Measurements from ENCODE around the gene YWHAH. TPM values are rescaled to one million over a fixed set of nuclear protein-coding genes. Genes with fewer than 3 reads are reported as not detected.

The YWHAH gene
- total and polyA plus RNA-seq, 2 of the 8 experiments (the other 6 are each of a cell fraction or from before 2014, with no cell fraction given) = 146 to 247 TPM

- no peak overlapping the region for H2AFZ ChIP-seq (ENCODE audit: low read length)
- peaks cover 6% of the 10 kb centered on the region; the same call in 1 of the 2 replicates for H3K23me2 ChIP-seq (ENCODE audit: low read depth, low read length)
- DNase-seq (ENCODE audit: low read depth in 1 of 2, low spot score in 2 of 2) = no peak
- TF ChIP-seq KDM5A (IDR thresholded peaks at IDR 0.05; ENCODE audit: low read length) = no peak
- no peak for TF ChIP-seq RXRA (IDR thresholded peaks at IDR 0.05; ENCODE audit: insufficient read depth, low read depth, low read length)
- no peak for TF ChIP-seq BACH1 (IDR thresholded peaks at IDR 0.05; ENCODE audit: low read length)
- no peak for TF ChIP-seq ATF3 (IDR thresholded peaks at IDR 0.05; ENCODE audit: insufficient read depth, low read depth, low read length)
- TF ChIP-seq FOSL1 (IDR thresholded peaks at IDR 0.05; ENCODE audit: insufficient read depth, low read depth, low read length) = no peak
- no peak for TF ChIP-seq E2F6 (IDR thresholded peaks at IDR 0.05)
- no peak for TF ChIP-seq JUN (IDR thresholded peaks at IDR 0.05; ENCODE audit: low read depth, low read length)
- no peak for TF ChIP-seq HDAC2 (IDR thresholded peaks at IDR 0.05; ENCODE audit: borderline replicate concordance in 1 of 2, low read depth in 2 of 2, low read length in 2 of 2)
- no peak for TF ChIP-seq SUZ12 (IDR thresholded peaks at IDR 0.05; ENCODE audit: low read length)
- no peak for TF ChIP-seq SP2 (IDR thresholded peaks at IDR 0.05; ENCODE audit: low read length)
- TF ChIP-seq TEAD4 (IDR thresholded peaks at IDR 0.05; ENCODE audit: low read depth, low read length) = no peak
- TF ChIP-seq TBP (IDR thresholded peaks at IDR 0.05; ENCODE audit: low read depth, low read length) = no peak
- no peak overlapping the region for H4K91ac ChIP-seq (replicated peaks; ENCODE audit: insufficient read length, low read length)
- no peak overlapping the region for H3K14ac ChIP-seq (ENCODE audit: insufficient read length)
- H2BK120ac ChIP-seq (replicated peaks; ENCODE audit: low read depth, low read length) = no peak overlapping the region
- ChIA-PET CTCF (ENCODE audit: partially characterized antibody) (interaction anchor here (1.2 to 15.0 kb wide), 7 partner anchors 12 to 406 kb away, joined by 3 to 243 read pairs (median 4); partner anchors contain the start of gene PRR14L), POLR2A (ENCODE audit: partially characterized antibody) (no interaction called here)
- H3K23ac ChIP-seq (ENCODE audit: insufficient read length) = no peak overlapping the region
- H4K8ac ChIP-seq (ENCODE audit: extremely low read depth, insufficient read depth, low read length) = no peak overlapping the region
- no peaks in the 10 kb centered on the region for H3K36me3 ChIP-seq (ENCODE audit: control insufficient read depth in 2 of 4, insufficient read depth in 4 of 4, low read length in 3 of 4)
- no peak overlapping the region for H2BK15ac ChIP-seq (ENCODE audit: low read length)
- H2BK5ac ChIP-seq (ENCODE audit: low read depth, low read length) = no peak overlapping the region
- H3K18ac ChIP-seq (ENCODE audit: extremely low read depth, low read length) = no peak overlapping the region
- no peaks in the 10 kb centered on the region for H3K79me1 ChIP-seq (ENCODE audit: low read depth, low read length)
- H2AK5ac ChIP-seq (ENCODE audit: low read depth, low read length) = no peak overlapping the region
- H3K27me3 ChIP-seq (replicated peaks in 1 of 4; ENCODE audit: control insufficient read depth in 3 of 4, extremely low read depth in 1 of 4, insufficient read depth in 3 of 4, low read length in 3 of 4) = peaks cover 0 to 7% (median 2%) of the 10 kb centered on the region in 4 experiments; a peak in 3 of 7 replicates
- H2BK12ac ChIP-seq (ENCODE audit: low read depth, low read length) = no peak overlapping the region
- H3K4me3 ChIP-seq (ENCODE audit: extremely low read depth in 1 of 4, insufficient read depth in 2 of 4, low read depth in 3 of 4, low read length in 4 of 4) = no peak overlapping the region
- no peak overlapping the region for H3K9ac ChIP-seq (replicated peaks in 1 of 4; ENCODE audit: extremely low read depth in 1 of 4, low read depth in 3 of 4, low read length in 3 of 4)
- H3K4me2 ChIP-seq (ENCODE audit: insufficient read depth in 1 of 2, low read depth in 2 of 2, low read length in 2 of 2) = no peak overlapping the region
- no peak for FAIRE-seq
- H3K9me3 ChIP-seq (ENCODE audit: insufficient read depth in 2 of 2, low read depth in 1 of 2, low read length in 1 of 2) = no peaks in the 10 kb centered on the region
- H3K56ac ChIP-seq (replicated peaks; ENCODE audit: insufficient read length, low read depth, low read length) = no peak overlapping the region
- H3K79me2 ChIP-seq (ENCODE audit: control insufficient read depth in 1 of 2, insufficient read depth in 2 of 2, low read length in 2 of 2) = no peaks in the 10 kb centered on the region
- peaks cover 0 to 2% (median 0%) of the 10 kb centered on the region in 4 experiments; a peak in 1 of 7 replicates for H3K4me1 ChIP-seq (replicated peaks in 1 of 4; ENCODE audit: control insufficient read depth in 3 of 4, insufficient read depth in 4 of 4, low read length in 3 of 4)
- H4K20me1 ChIP-seq (replicated peaks in 1 of 2; ENCODE audit: control insufficient read depth in 1 of 2, insufficient read depth in 2 of 2, low read length in 2 of 2) = no peaks in the 10 kb centered on the region
- no peak overlapping the region for H3K27ac ChIP-seq (ENCODE audit: low read depth, low read length)
- H3K4ac ChIP-seq (replicated peaks; ENCODE audit: insufficient read length, low read depth, low read length) = no peak overlapping the region
- WGBS, 2 experiments (ENCODE audit: extremely low coverage in 1 of 2, insufficient coverage in 1 of 2, insufficient read length in 1 of 2, insufficient replicate concordance in 2 of 2, low coverage in 1 of 2, low lambda C conversion rate in 2 of 2, missing lambda C conversion rate in 1 of 2) = 86% methylated on average over 14 of the region's 14 CpGs; no CpG with 5 or more reads in 1 of the 2 experiments
- no peak overlapping the region for H2BK20ac ChIP-seq (ENCODE audit: low read length)
- no peak overlapping the region for H4K5ac ChIP-seq (ENCODE audit: insufficient read length, low read depth, low read length)
These were observed 27.8 kb downstream of the YWHAH start for GRCh38 chr22:31972180-31972579.

Measured in H1 (cell line).